ENCODE data around the gene PAPSS1.

The PAPSS1 gene

DNA sequence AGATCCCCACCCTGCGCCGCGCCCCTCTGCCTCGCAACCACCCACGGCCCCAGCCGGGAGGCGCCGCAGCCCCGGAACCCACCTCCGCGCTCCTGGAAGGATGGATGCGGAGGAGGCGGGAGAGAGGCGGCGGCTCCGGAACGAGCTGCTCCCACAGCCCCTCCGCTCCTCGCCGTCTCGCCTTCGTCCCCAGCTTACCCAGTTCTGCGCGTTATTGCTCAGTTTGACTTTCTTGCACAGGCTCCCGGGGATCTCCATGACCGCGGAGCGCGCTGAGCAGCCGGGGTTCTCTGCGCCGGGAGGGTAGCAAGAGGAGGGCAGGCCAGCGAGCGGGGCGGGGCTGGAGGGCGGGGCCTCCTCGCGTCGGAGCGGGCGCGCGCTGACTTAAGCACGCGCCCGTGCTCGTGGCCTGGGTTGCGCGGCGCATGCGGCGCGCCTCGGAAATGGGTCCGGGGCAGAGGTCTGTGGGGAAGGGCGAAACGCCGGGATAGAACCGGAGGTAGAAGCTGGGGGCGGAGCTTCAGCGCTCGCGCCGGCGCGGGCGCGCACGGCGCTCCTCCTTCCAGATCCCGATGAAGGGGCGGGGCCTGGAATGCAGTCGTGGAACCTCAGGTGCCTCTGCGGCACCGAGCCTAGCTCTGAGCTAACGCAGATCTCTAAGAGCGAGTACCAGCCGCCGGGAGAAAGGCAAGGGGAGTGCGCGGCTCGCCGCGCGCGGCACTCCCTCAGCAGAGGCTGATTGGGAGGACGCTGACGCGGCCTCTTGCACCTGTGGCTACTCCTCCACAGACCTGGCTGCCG, at the start of gene PAPSS1:
Gene PAPSS1 (minus strand): TSS at position 313 of the 801 bp plus-strand sequence. CDS start 55 bp downstream, at position 258.
- peaks cover 6% of the 10 kb centered on the region for H3K4me1 ChIP-seq (ENCODE audit: insufficient read depth, poor library complexity, severe bottlenecking)
- DNase-seq (ENCODE audit: low spot score) (peak; percentile 97), ATAC-seq (ENCODE audit: low read depth) (peak; percentile 88)
- H3K4me3 ChIP-seq (ENCODE audit: severe bottlenecking): peak within 1 kb of the TSS; percentile 61
- TF ChIP-seq, protein P1, sequence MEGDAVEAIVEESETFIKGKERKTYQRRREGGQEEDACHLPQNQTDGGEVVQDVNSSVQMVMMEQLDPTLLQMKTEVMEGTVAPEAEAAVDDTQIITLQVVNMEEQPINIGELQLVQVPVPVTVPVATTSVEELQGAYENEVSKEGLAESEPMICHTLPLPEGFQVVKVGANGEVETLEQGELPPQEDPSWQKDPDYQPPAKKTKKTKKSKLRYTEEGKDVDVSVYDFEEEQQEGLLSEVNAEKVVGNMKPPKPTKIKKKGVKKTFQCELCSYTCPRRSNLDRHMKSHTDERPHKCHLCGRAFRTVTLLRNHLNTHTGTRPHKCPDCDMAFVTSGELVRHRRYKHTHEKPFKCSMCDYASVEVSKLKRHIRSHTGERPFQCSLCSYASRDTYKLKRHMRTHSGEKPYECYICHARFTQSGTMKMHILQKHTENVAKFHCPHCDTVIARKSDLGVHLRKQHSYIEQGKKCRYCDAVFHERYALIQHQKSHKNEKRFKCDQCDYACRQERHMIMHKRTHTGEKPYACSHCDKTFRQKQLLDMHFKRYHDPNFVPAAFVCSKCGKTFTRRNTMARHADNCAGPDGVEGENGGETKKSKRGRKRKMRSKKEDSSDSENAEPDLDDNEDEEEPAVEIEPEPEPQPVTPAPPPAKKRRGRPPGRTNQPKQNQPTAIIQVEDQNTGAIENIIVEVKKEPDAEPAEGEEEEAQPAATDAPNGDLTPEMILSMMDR (IDR thresholded peaks at IDR 0.05; ENCODE audit: poor library complexity, severe bottlenecking): no peak
- H3K27me3 ChIP-seq (ENCODE audit: insufficient read depth, poor library complexity, severe bottlenecking): no peaks in the 10 kb centered on the region
- peak within 1 kb of the TSS; percentile 54 for H3K27ac ChIP-seq (ENCODE audit: poor library complexity, severe bottlenecking)
- H3K36me3 ChIP-seq (ENCODE audit: low read depth): no peaks in the 10 kb centered on the region; the same call in 1 of the 2 replicates
- no peaks in the 10 kb centered on the region for H3K9me3 ChIP-seq (ENCODE audit: severe bottlenecking)

DNA sequence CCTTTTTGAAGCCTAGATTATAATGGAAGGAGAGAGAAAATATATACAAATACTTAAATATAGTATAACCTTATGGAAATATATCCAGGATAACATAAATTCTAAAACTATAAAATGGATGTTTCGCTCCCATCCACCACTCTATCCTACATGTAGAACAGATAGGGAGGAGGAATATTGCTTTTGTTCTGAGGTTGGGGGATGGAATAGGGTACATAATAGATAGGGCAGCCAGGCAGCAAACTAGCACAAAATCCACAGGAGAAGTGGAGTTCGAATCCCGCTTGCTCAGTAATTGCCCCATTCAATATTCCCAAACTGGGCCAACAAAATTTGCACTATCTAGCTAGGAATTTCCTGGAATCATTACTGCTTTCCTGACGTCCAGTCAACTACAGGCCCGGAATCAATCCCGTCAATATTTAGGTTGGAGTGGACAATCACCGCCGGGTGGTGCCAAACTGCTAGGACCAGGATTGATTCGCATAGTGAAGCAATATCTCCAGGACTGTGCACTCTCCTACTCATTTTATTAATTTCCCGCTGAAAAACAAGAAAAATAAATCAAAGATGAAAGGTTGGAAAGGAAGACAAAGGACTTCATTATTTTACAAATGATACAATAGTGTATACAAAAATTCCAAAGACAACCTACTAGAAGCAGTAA, 40.4 kb upstream of the PAPSS1 start:
- Histone ChIP-seq H3K4me1 (ENCODE audit: insufficient read depth, poor library complexity, severe bottlenecking) (no peaks in the 10 kb centered on the region), H3K27me3 (ENCODE audit: insufficient read depth, poor library complexity, severe bottlenecking) (no peaks in the 10 kb centered on the region), H3K27ac (ENCODE audit: poor library complexity, severe bottlenecking) (no peak overlapping the region), H3K36me3 (ENCODE audit: low read depth) (no peaks in the 10 kb centered on the region), H3K4me3 (ENCODE audit: severe bottlenecking) (no peak overlapping the region), H3K9me3 (ENCODE audit: severe bottlenecking) (no peaks in the 10 kb centered on the region)
- DNase-seq (ENCODE audit: low spot score) (no peak), ATAC-seq (ENCODE audit: low read depth) (peak; percentile 78)
- TF ChIP-seq, protein P1 (IDR thresholded peaks at IDR 0.05; ENCODE audit: poor library complexity, severe bottlenecking): peak; percentile 67

DNA sequence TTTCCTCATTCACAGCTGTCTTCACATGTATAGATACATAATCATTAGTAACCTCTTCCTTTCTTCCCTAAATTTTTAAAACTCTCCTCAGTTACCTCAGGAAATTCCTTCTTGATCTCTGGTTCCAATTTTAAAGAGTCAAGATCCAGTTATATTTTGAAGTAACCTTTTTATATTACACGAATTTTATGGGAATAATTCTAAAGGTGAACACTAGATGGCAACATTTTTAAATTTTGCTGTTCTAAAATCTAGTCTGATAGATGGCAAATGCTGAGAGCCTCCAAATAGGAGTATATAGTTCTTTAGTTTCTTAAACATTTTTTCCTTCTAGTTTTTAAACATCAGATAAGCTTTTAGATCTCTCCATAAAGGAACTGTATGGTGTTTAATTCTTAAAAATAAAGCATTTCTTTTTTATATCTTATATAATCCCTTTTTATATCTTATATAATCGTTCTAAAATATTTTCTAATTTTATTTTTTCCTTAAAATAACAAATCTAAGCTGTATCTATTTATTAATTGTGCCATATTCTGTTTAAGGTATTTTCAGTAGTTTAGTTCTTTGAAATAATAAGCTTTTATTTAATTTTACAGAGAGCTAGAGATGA, 37.9 kb upstream of the PAPSS1 start:
- ATAC-seq (ENCODE audit: low read depth): no peak
- no peaks in the 10 kb centered on the region for H3K9me3 ChIP-seq (ENCODE audit: severe bottlenecking)
- TF ChIP-seq, protein P1 (IDR thresholded peaks at IDR 0.05; ENCODE audit: poor library complexity, severe bottlenecking): peak; percentile 81

GRCh38 chr4:107757283-107757682, 37.2 kb upstream of the PAPSS1 start:
- Histone ChIP-seq H3K27me3 (ENCODE audit: insufficient read depth, poor library complexity, severe bottlenecking) (no peaks in the 10 kb centered on the region), H3K4me3 (ENCODE audit: severe bottlenecking) (no peak overlapping the region), H3K36me3 (ENCODE audit: low read depth) (no peaks in the 10 kb centered on the region), H3K27ac (ENCODE audit: poor library complexity, severe bottlenecking) (no peak overlapping the region), H3K4me1 (ENCODE audit: insufficient read depth, poor library complexity, severe bottlenecking) (no peaks in the 10 kb centered on the region), H3K9me3 (ENCODE audit: severe bottlenecking) (no peaks in the 10 kb centered on the region)
- TF ChIP-seq, protein P1 (IDR thresholded peaks at IDR 0.05; ENCODE audit: poor library complexity, severe bottlenecking): no peak
- ATAC-seq (ENCODE audit: low read depth) (no peak), DNase-seq (ENCODE audit: low spot score) (no peak)

More for the DNA sequence above, 37.9 kb upstream of the PAPSS1 start:
- H3K4me3 ChIP-seq (ENCODE audit: severe bottlenecking): no peak overlapping the region
- H3K27me3 ChIP-seq (ENCODE audit: insufficient read depth, poor library complexity, severe bottlenecking): no peaks in the 10 kb centered on the region
- H3K4me1 ChIP-seq (ENCODE audit: insufficient read depth, poor library complexity, severe bottlenecking): no peaks in the 10 kb centered on the region
- no peaks in the 10 kb centered on the region for H3K36me3 ChIP-seq (ENCODE audit: low read depth)
- no peak overlapping the region for H3K27ac ChIP-seq (ENCODE audit: poor library complexity, severe bottlenecking)
- no peak for DNase-seq (ENCODE audit: low spot score)

Data from RWPE2 (cell line).